ENCODE measurements around the gene PRKACB.

- TF ChIP-seq POLR2AphosphoS5 (IDR thresholded peaks at IDR 0.05; ENCODE audit: low read depth) (no peak), EZH2 (IDR thresholded peaks at IDR 0.05; ENCODE audit: low read depth, unreplicated experiment) (no peak), REST (IDR thresholded peaks at IDR 0.05; ENCODE audit: unreplicated experiment) (no peak), JUNB (IDR thresholded peaks at IDR 0.05; ENCODE audit: unreplicated experiment) (no peak), CREB1 (CRISPR knock-in tag; IDR thresholded peaks at IDR 0.05; ENCODE audit: low read depth) (no peak), EZH2phosphoT487 (IDR thresholded peaks at IDR 0.05; ENCODE audit: unreplicated experiment) (no peak), ZNF114 (CRISPR knock-in tag; IDR thresholded peaks at IDR 0.05) (no peak), NANOG (IDR thresholded peaks at IDR 0.05; ENCODE audit: borderline replicate concordance) (no peak)
- TF ChIP-seq, protein P1, sequence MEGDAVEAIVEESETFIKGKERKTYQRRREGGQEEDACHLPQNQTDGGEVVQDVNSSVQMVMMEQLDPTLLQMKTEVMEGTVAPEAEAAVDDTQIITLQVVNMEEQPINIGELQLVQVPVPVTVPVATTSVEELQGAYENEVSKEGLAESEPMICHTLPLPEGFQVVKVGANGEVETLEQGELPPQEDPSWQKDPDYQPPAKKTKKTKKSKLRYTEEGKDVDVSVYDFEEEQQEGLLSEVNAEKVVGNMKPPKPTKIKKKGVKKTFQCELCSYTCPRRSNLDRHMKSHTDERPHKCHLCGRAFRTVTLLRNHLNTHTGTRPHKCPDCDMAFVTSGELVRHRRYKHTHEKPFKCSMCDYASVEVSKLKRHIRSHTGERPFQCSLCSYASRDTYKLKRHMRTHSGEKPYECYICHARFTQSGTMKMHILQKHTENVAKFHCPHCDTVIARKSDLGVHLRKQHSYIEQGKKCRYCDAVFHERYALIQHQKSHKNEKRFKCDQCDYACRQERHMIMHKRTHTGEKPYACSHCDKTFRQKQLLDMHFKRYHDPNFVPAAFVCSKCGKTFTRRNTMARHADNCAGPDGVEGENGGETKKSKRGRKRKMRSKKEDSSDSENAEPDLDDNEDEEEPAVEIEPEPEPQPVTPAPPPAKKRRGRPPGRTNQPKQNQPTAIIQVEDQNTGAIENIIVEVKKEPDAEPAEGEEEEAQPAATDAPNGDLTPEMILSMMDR (conservative IDR thresholded peaks at IDR 0.05; ENCODE audit: low read depth in 2 of 2), result no peak
- TF ChIP-seq, protein P2, sequence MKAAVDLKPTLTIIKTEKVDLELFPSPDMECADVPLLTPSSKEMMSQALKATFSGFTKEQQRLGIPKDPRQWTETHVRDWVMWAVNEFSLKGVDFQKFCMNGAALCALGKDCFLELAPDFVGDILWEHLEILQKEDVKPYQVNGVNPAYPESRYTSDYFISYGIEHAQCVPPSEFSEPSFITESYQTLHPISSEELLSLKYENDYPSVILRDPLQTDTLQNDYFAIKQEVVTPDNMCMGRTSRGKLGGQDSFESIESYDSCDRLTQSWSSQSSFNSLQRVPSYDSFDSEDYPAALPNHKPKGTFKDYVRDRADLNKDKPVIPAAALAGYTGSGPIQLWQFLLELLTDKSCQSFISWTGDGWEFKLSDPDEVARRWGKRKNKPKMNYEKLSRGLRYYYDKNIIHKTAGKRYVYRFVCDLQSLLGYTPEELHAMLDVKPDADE (IDR thresholded peaks at IDR 0.05), result no peak
These were observed 37.4 kb downstream of the PRKACB start for GRCh38 chr1:84181350-84182005.

All from GM23338 (cell line).